GM12892 (cell line): ENCODE measurements around the gene SLC12A4.
"Not testable (repeated sequence)": the region's sequence is repeated elsewhere in the genome, so short reads cannot be mapped to it uniquely, and the experiment has no call there.

ENCODE experiments used
- DNase-seq: peaks from one replicate; pipeline ENCODE4 v3.0.0; 2011; ENCODE audit not compliant: insufficient read length
- FAIRE-seq: peaks from 2 replicates; lab custom pipeline; 2011; peaks lifted over from hg19 to GRCh38; lab: Jason Lieb, UNC
- POLR2A ChIP-seq: IDR thresholded peaks from 2 replicates; pipeline ENCODE4 v1.6.1; 2011; ENCODE audit warnings: low read depth, low read length, control low read depth
- POLR2AphosphoS5 ChIP-seq: IDR thresholded peaks from 2 replicates; pipeline ENCODE4 v1.6.1; 2011; ENCODE audit warnings: low read depth, low read length, control low read depth
- TAF1 ChIP-seq: IDR thresholded peaks from 2 replicates; pipeline ENCODE4 v1.6.1; 2011; ENCODE audit warnings: low read depth, mild to moderate bottlenecking, control low read depth, low read length, borderline replicate concordance

Gene SLC12A4

GRCh38 chr16:67924140-67924906, 44.1 kb downstream of the SLC12A4 start:
- FAIRE-seq (no peak), DNase-seq (no peak)
- no peak for TF ChIP-seq POLR2AphosphoS5
- no peak for TF ChIP-seq TAF1

GRCh38 chr16:67923414-67924116, 44.9 kb downstream of the SLC12A4 start:
- FAIRE-seq, result no peak
- no peak for DNase-seq

GRCh38 chr16:67922740-67923139, 45.7 kb downstream of the SLC12A4 start:
- TF ChIP-seq POLR2A (no peak), TAF1 (no peak), POLR2AphosphoS5 (no peak)
- FAIRE-seq (no peak), DNase-seq (no peak)

More at GRCh38 chr16:67923414-67924116, 44.9 kb downstream of the SLC12A4 start:
- TF ChIP-seq TAF1 (no peak), POLR2AphosphoS5 (no peak), POLR2A (no peak)

- TF ChIP-seq POLR2A, result no peak
- no peak for TF ChIP-seq TAF1
- FAIRE-seq (no peak), DNase-seq (no peak)
These were observed 46.2 kb downstream of the SLC12A4 start for GRCh38 chr16:67922221-67922620.

GRCh38 chr16:67919622-67920221, 48.7 kb downstream of the SLC12A4 start:
- DNase-seq, result no peak
- TF ChIP-seq POLR2A (no peak), TAF1 (no peak), POLR2AphosphoS5 (no peak)
- no peak for FAIRE-seq

- FAIRE-seq (no peak), DNase-seq (no peak)
- no peak for TF ChIP-seq POLR2AphosphoS5
- no peak for TF ChIP-seq POLR2A
- TF ChIP-seq TAF1, result no peak
These were observed 50.6 kb downstream of the SLC12A4 start for GRCh38 chr16:67917852-67918236.

GRCh38 chr16:67917140-67917851, 51.1 kb downstream of the SLC12A4 start:
- DNase-seq, result no peak
- TF ChIP-seq POLR2AphosphoS5, result no peak
- no peak for TF ChIP-seq TAF1
- TF ChIP-seq POLR2A, result no peak
- FAIRE-seq, result no peak

- no peak for FAIRE-seq
- DNase-seq, result no peak
- TF ChIP-seq POLR2AphosphoS5, result no peak
- TF ChIP-seq TAF1, result no peak
- TF ChIP-seq POLR2A, result no peak
These were observed 52.4 kb downstream of the SLC12A4 start for GRCh38 chr16:67915831-67916723.

GRCh38 chr16:67915496-67915769, 53.0 kb downstream of the SLC12A4 start:
- not testable (repeated sequence) for DNase-seq, FAIRE-seq

GRCh38 chr16:67914758-67915495, 53.5 kb downstream of the SLC12A4 start:
- FAIRE-seq, result no peak
- no peak for TF ChIP-seq POLR2AphosphoS5
- no peak for TF ChIP-seq TAF1
- TF ChIP-seq POLR2A, result no peak
- DNase-seq, result no peak

GRCh38 chr16:67910158-67910557, 58.3 kb downstream of the SLC12A4 start:
- FAIRE-seq (no peak), DNase-seq (no peak)
- no peak for TF ChIP-seq POLR2A
- TF ChIP-seq POLR2AphosphoS5, result no peak
- TF ChIP-seq TAF1, result no peak
